Glomerular visceral epithelial cell (primary cell): ENCODE results near the gene THBD.

Source experiments
- DNase-seq: peaks from one replicate; pipeline ENCODE4 v3.0.0-alpha.2; 2016; ENCODE audit errors: extremely low spot score

The THBD gene

DNA sequence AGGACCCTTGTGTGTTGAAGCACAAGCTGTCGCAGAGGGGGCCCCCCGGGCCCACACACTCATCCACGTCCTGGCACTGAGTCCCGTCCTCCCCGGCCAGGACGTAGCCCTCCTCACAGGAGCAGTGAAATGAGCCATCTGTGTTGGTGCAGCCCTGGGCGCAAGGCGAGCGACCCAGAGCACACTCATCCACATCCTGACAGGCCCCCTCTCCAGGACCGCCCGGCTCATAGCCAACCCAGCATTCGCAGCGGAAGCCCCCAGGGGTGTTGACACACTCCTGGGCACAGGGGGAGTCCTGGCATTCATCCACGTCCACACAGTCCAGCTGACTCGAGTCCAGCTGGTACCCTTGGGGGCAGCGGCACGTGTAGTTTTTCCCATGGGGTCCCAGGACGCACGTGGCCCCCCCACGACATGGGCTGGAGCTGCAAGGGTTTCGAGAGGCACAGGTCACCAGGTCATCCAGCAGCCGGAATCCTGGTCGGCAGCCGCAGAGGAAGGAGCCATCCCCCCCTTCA lies 35.4 kb upstream of the THBD start:
- no peak for DNase-seq

- no peak for DNase-seq
Measured at GRCh38 chr20:23084282-23084844, 34.9 kb upstream of the THBD start.

DNA sequence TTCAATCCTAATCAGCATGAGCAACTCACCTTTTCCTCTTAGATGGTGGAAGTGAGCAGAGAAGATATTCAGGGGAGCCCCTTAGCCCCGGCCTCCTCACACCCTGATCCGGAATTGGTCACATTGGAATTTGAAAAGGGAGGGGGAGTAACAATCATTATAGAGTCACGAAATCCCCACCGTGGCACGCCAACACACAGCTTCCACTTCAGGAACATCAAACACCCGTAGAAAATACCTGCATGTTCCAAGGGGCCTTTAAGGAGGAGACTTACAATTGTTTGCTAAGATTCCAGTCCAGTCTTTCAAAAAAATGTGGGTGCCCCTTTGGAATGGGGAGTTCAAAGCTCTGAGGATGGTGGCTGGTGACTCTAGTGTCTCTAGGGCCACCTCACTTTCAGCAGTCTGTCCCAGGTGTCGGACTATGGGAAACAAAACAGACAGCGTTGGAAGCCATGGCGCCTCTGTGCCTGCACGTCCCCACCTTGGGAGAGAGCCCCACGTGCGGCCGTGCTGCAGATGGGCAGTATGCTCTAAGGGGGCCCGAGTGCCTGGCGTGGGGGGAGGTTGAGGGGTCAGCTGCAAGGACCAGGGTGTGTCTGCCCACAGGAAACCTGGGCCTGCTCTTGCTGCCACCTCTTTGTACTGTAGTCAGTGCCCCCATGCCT lies 34.2 kb upstream of the THBD start:
- DNase-seq = no peak

DNA sequence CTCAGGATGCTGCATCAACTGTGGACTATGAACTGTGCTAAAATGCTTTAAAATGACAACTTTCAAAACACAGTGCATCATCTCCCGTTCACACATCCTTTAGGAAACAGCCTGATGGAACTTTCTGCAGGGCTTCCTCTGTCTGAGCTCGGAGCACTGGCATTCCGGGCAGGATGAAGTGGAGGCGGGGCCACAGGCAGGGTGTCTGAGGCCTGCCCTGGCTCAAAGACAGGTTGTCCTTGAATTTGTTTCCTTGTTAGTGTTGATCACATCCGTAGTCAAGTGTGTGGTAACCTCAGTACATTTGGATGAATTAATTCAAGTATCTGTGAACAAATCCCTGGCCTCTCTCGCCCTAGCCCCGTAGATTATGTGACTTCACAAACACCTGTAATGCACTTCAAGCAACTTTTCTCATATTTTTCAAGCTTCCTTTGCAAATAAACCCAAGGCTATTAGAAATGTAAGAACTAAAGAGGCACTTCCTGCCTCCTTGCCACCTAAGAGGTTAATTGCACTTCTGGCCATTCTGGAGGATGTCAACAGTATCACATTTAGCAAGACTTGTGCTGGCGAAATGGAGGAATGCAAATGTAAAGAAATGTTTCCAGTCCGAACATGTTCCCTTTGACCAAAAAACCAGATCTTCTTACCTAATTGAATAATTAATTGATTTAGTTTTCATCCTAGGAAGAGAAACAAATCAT lies 33.5 kb upstream of the THBD start:
- DNase-seq = no peak

GRCh38 chr20:23081263-23081819 lies 31.9 kb upstream of the THBD start:
- DNase-seq = no peak

GRCh38 chr20:23080521-23080920 lies 31.0 kb upstream of the THBD start:
- DNase-seq = no peak

DNA sequence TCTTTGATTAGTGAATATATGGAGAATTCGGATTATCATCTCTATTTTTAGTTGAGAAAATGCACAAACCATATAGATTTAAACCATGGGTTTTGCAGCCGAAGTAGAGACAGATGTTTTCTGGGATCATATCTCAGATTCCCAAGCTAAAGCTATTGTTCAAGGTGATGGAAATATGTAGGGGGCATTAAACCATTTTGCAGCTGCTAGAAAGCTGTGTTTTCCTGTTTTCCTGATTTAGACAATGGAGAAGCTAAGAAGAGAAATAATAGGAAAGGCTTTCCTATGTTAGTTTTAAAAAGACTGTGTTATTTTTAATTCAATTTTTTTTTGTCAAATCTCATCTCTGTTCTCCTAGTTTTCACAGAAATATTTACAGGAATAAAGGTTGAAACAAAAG lies 30.5 kb upstream of the THBD start:
- DNase-seq = no peak

- no peak for DNase-seq
Measured at GRCh38 chr20:23079016-23079351, 29.5 kb upstream of the THBD start.

DNA sequence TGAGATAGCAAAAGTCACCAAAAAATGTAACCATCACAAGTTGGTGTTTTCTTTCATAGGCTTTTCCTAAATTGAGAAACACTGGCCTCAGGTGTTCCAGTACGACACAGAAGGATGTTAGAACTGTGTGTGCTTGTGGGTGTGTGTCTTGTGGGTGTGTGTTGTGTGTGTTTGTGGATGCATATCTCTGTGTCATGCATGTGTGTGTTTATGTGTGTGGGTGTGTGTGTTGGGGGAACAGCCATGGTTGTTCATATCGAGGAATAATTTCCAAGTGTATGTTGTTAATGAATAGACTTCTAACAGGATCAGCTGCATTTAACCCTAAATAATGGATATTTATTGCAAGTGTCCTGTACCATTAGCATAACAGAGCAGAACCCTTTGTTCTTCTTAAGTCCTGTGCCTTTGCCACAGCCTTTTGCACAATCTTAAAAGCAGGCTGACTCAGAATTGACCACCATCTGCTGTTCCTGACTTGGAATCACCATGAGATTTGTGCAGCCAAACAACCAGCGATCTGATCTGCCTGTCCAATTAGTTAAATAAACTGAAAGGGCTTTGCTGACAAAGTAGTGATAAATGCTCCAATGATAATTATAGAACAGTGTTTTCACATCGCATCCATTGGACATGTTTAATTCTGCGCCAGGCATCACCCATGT lies 29.0 kb upstream of the THBD start:
- no peak for DNase-seq

GRCh38 chr20:23077277-23077676 lies 27.8 kb upstream of the THBD start:
- DNase-seq = no peak

- no peak for DNase-seq
Measured at GRCh38 chr20:23074052-23074451, 24.6 kb upstream of the THBD start.

DNA sequence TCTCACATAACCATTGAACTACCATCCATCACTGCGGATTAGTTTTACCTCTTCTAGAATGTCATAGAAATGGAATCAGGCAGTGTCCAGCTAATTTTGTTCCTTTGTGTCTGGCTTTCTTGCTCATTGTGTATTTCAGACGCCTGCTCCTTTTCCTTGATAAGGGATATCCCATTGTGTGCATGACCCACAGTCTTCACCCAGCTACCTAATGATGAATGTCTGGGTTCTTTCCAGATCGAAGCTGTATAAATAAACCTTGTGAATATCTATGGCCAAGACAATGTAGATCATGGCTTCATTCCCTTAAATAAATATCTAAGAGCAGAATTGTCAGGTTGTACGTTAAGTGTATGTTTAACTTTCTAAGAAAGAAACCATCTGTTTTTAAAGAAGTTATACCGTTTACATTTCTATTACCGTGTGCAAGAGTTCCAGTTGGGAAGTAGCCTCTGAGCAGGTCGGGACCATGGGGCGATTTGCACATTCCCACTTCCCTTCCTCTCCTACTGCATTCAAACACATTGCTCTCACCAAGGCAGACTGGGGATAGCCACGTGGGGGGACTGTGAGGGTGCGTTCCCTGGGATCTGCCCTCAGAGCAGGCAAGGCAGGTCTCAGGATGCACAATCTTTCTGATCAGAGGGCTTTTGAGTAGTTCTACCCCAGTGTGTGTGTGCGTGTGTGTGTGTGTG lies 23.6 kb upstream of the THBD start:
- DNase-seq = no peak

- no peak for DNase-seq
Measured at GRCh38 chr20:23071996-23072395, 22.5 kb upstream of the THBD start.

- no peak for DNase-seq
Measured at GRCh38 chr20:23071398-23071797, 21.9 kb upstream of the THBD start.

DNA sequence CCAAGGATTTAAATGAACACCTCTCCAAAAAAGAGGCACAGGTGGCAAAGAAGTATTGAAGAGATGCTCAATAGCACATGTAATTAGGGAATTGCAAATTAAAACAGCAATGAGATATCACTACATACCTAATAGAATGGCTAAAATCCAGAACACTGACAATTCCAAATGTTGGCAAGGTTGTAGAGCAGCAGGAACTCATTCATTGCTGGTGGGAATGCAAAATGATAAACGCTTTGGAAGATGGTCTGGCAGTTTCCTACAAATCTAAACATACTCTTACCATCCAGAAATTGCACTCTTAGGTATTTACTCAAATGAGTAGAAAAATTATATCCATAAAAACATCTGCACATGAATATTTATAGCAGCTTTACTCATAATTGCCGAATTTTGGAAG lies 19.6 kb upstream of the THBD start:
- DNase-seq = no peak

DNA sequence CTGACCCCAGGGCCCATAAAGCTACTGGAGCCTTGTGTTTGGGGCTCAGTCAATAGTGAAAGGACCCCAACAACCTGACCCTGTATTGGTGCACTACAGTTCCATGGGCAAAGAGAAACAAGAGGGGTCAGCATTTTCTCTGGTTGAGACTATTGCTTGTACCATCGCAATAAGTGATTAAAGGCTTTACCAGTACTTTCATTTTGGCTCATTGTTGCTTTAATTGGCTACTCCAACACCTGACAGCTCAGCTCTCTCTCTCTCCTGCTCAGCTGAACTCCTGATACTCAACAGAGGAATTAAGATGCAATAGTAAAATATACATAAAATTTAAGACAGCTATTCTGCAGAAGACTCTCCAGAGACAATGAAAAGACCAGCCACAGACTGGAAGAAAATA lies 18.8 kb upstream of the THBD start:
- no peak for DNase-seq

DNA sequence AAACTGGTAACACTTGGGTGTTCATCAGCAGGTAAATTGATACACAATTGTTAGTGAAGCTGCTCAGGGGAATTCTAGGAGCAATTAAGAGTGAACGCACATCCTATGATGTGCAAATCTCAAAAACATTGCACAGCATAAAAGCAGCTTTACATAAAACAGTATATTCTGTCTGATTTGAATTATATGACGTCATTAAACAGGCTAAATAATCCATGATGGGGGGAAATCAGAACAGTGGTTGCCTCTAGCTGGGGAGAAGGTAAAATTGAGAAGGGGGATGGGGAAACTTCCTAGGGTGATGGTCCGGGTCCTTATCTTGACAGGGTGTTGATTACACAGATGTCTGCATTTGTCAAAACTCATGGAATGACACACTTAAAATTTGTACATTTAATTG lies 17.3 kb upstream of the THBD start:
- DNase-seq = no peak

DNA sequence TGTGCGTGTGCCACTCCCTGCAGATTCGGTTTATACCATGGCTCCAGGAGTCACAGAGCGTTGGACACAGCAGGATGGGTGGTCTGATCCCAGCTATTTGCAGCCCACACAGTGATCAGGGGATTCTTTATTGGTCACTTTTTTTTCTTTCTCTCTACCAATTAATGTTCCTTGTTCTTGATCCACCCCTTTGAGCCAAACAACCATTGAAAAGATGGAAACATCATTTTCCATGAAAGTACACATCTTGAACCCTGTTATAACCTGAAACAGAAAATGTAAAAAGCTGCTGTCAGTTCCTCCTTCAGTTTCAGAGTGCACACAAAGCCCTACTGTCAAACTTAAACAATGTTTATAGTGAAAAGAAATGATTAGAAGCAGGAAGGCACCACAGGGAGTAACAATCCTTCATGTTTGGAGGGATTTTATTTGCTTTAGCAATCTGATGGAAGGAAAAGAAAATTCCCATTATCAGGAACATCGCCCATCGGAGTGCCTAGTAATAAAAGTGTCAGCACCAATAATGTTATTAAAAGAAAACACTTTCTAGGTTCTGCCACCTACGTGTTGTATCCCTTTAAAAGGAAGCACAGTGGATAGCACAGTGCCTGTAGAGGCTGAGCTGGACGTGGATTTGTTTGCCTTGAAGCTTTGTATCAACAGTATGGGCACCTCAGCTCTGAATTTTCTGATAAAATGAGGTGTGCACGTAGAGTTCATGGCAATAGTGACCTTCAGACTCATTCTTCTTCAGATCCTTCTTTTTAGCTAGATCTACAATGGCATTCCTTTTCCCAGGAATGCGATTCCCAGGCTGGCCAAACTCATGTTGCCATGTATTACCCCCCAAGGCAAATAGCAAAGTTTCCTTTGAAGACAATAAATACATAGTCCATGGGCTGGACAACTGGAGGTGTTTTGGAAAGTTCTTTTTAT lies 16.1 kb upstream of the THBD start:
- DNase-seq = no peak

DNA sequence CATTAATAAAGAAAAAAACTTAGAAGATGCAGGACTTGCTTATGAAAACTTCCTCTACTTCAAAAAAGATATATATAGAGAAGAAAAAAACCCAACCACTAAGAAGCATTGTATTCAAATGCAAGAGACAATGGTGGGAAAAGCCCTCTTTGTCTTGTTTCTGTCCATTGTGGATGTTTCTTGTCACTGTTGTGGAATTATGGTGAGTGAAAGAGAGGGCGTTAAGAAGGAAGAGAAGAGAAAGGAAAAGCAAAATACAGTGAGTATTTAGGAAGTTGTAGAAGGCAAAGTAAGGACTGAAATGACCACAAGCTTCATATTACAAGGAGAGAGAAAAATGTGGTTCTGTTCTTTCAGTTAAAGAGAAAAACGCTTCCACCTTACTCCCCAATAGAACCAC lies 14.1 kb upstream of the THBD start:
- no peak for DNase-seq

DNA sequence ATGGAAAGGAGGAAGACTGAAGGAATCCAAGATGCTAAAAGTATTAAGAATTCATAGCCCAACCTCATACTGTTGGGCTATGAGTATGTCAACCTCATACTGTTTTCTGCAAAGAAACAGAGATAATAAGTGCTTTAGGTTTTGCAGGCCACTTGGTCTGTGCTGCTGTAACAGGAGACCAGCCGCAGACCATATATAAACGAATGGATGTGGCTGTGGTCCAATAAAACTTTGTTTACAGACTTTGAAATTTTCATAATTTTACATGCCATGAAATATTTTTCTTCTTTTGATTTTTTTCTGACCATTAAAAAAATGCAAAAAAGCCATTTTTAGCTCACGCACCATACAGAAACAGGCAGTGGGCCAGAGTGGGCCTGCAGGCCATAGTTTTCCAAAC lies 13.7 kb upstream of the THBD start:
- no peak for DNase-seq

DNA sequence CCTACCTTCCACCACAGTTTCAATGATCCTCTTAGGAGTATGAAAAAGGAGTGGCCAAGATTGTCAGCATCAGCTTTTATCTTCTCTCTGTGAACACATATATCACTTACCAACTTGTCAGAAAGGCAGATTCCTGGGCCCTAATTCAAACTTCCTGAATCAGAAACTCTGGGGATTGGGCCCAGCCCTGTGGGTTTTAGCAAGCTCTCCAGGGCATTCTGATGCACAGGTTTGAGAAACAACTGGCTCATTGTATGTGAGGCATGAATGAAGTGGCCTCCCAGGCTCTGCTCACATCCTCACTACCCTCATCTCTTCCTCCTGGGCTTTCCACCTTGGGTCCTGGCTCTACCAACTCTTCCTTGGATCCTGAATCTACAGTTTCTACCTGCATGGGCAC lies 13.2 kb upstream of the THBD start:
- DNase-seq = no peak
